ENCODE results near the gene PNPLA1.

Gene PNPLA1

GRCh38 chr6:36327919-36328236 lies 58.0 kb downstream of the PNPLA1 start:
- TF ChIP-seq, protein P1, sequence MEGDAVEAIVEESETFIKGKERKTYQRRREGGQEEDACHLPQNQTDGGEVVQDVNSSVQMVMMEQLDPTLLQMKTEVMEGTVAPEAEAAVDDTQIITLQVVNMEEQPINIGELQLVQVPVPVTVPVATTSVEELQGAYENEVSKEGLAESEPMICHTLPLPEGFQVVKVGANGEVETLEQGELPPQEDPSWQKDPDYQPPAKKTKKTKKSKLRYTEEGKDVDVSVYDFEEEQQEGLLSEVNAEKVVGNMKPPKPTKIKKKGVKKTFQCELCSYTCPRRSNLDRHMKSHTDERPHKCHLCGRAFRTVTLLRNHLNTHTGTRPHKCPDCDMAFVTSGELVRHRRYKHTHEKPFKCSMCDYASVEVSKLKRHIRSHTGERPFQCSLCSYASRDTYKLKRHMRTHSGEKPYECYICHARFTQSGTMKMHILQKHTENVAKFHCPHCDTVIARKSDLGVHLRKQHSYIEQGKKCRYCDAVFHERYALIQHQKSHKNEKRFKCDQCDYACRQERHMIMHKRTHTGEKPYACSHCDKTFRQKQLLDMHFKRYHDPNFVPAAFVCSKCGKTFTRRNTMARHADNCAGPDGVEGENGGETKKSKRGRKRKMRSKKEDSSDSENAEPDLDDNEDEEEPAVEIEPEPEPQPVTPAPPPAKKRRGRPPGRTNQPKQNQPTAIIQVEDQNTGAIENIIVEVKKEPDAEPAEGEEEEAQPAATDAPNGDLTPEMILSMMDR (IDR thresholded peaks at IDR 0.05; ENCODE audit: borderline replicate concordance, control extremely low read depth, extremely low read depth, insufficient read depth, missing control alignments): no peak
- no peak for DNase-seq (ENCODE audit: low spot score)
- in situ Hi-C loops (cut with MboI; ENCODE audit: low sequenced_read_pairs, unreplicated experiment): no loop called here

DNA sequence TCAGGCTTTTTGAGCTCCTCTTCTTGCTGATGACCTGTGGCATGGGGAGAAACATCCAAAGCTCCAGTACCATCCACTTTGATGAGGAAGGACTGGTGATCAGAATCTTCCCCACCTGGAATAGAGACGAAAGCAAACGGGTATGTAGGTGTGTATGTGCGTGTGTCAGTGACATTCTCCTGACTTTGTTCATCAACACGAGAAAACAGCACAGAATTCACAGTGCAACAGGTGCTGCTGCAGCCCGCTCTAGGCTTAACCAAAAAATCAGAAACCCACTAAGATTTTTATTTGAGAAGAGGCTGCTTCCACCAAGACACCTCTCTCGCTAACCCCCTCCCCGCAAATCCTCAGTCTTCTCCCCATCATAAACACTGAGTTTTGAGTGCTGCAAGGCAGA lies 58.7 kb downstream of the PNPLA1 start:
- in situ Hi-C loops (cut with MboI; ENCODE audit: low sequenced_read_pairs, unreplicated experiment): no loop called here
- DNase-seq (ENCODE audit: low spot score): no peak
- TF ChIP-seq, protein P1 (IDR thresholded peaks at IDR 0.05; ENCODE audit: borderline replicate concordance, control extremely low read depth, extremely low read depth, insufficient read depth, missing control alignments): no peak

- TF ChIP-seq, protein P1 (IDR thresholded peaks at IDR 0.05; ENCODE audit: borderline replicate concordance, control extremely low read depth, extremely low read depth, insufficient read depth, missing control alignments): no peak
- in situ Hi-C loops (cut with MboI; ENCODE audit: low sequenced_read_pairs, unreplicated experiment): no loop called here
- no peak for DNase-seq (ENCODE audit: low spot score)
Measured at GRCh38 chr6:36329798-36330291, 60.0 kb downstream of the PNPLA1 start.

DNA sequence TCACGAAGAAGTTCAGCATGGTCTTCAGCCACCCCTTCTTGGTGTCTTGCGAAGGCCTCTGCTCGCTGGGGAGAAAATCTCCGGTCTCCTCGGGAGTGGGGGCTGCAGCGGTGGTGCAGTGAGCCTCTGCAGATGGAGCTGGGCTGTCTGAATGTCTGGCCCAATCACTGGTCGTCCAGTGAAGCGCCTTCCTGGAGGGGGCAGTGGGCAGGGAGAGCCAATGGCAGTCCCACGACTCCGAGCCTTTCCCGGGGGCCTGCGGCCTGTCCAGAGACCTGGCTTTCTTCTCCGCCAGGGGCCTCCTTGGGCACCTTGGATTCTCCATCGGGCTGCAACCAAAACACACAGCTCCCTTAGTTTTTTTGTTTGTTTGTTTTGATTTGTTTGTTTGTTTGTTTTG lies 60.5 kb downstream of the PNPLA1 start:
- TF ChIP-seq, protein P1 (IDR thresholded peaks at IDR 0.05; ENCODE audit: borderline replicate concordance, control extremely low read depth, extremely low read depth, insufficient read depth, missing control alignments): no peak
- in situ Hi-C loops (cut with MboI; ENCODE audit: low sequenced_read_pairs, unreplicated experiment): no loop called here

DNA sequence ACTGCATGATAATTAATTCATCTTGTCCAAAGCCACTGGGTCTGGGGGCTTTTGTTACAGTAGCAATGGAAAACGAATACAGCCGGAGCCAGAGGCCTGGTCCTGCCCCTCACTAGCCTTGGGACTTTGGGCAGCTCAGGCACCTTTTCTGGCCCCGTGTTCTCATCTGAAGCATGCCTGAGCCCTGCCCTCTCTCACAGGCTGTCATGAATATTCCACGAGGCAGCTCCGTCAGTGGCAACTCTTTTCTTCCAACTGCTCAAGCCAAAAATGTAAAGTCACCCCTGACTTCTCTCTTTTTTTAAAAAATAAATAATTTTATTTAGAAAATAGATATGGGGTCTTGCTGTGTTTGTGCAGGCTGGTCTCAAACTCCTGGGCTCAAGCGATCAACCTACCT lies 61.5 kb downstream of the PNPLA1 start:
- TF ChIP-seq, protein P1 (IDR thresholded peaks at IDR 0.05; ENCODE audit: borderline replicate concordance, control extremely low read depth, extremely low read depth, insufficient read depth, missing control alignments): no peak
- in situ Hi-C loops (cut with MboI; ENCODE audit: low sequenced_read_pairs, unreplicated experiment): no loop called here
- no peak for DNase-seq (ENCODE audit: low spot score)

More for the DNA sequence above, 60.5 kb downstream of the PNPLA1 start:
- DNase-seq (ENCODE audit: low spot score): no peak

- DNase-seq (ENCODE audit: low spot score): no peak
- in situ Hi-C loops (cut with MboI; ENCODE audit: low sequenced_read_pairs, unreplicated experiment): no loop called here
- TF ChIP-seq, protein P1 (IDR thresholded peaks at IDR 0.05; ENCODE audit: borderline replicate concordance, control extremely low read depth, extremely low read depth, insufficient read depth, missing control alignments): no peak
Measured at GRCh38 chr6:36333171-36333895, 63.5 kb downstream of the PNPLA1 start.

Data from GM13976 (cell line).